Measurements from ENCODE around the gene ACSS2.
"Not testable (repeated sequence)": the region's sequence is repeated elsewhere in the genome, so short reads cannot be mapped to it uniquely, and the experiment has no call there.

DNA sequence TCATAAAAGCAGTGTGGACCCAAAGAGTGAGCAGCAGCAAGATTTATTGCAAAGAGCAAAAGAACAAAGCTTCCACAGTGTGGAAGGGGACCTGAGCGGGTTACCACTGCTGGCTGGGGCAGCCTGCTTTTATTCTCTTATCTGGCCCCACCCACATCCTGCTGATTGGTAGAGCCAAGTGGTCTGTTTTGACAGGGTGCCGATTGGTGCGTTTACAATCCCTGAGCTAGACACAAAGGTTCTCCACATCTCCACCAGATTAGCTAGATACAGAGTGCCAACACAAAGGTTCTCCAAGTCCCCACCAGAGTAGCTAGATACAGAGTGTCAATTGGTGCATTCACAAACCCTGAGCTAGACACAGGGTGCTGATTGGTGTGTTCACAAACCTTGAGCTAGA lies 21.7 kb downstream of the ACSS2 start:
- TF ChIP-seq CEBPB (IDR thresholded peaks at IDR 0.05); ZC3H11A (IDR thresholded peaks at IDR 0.05); MAX (IDR thresholded peaks at IDR 0.05); NFE2L2 (conservative IDR thresholded peaks at IDR 0.05; ENCODE audit: low read length); CHD2 (IDR thresholded peaks at IDR 0.05; ENCODE audit: low read length, partially characterized antibody); POLR2A (IDR thresholded peaks at IDR 0.05; ENCODE audit: low read length); HOXB13 (CRISPR knock-in tag; IDR thresholded peaks at IDR 0.05; ENCODE audit: low read depth); EP300 (IDR thresholded peaks at IDR 0.05); RFX5 (IDR thresholded peaks at IDR 0.05); BHLHE40 (IDR thresholded peaks at IDR 0.05; ENCODE audit: low read depth, low read length): not testable (repeated sequence)
- TF ChIP-seq, protein P1, sequence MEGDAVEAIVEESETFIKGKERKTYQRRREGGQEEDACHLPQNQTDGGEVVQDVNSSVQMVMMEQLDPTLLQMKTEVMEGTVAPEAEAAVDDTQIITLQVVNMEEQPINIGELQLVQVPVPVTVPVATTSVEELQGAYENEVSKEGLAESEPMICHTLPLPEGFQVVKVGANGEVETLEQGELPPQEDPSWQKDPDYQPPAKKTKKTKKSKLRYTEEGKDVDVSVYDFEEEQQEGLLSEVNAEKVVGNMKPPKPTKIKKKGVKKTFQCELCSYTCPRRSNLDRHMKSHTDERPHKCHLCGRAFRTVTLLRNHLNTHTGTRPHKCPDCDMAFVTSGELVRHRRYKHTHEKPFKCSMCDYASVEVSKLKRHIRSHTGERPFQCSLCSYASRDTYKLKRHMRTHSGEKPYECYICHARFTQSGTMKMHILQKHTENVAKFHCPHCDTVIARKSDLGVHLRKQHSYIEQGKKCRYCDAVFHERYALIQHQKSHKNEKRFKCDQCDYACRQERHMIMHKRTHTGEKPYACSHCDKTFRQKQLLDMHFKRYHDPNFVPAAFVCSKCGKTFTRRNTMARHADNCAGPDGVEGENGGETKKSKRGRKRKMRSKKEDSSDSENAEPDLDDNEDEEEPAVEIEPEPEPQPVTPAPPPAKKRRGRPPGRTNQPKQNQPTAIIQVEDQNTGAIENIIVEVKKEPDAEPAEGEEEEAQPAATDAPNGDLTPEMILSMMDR (IDR thresholded peaks at IDR 0.05) = not testable (repeated sequence)
